Endothelial cell of umbilical vein (primary cell): Measurements from ENCODE around the gene COQ7. TPM values are rescaled to one million over a fixed set of nuclear protein-coding genes. Genes with fewer than 3 reads are reported as not detected.

Experiments
- BruUV-seq: library from RNA; stranded (reverse); fragments of 400-500 nt; replicated peaks from 2 replicates; lab custom pipeline; 2021; lab: Mats Ljungman, UMichigan
- CTCF ChIA-PET: fragments of 300-600, 350-600 bp; sonication (Branson Sonifier 250); formaldehyde crosslinking; loops from one replicate; lab custom pipeline; 2021; ENCODE audit warnings: antibody characterized with exemption, inconsistent platforms; lab: Charles Lee
- POLR2A ChIA-PET: fragments of 300-600, 350-600 bp; sonication (Branson Sonifier 250); formaldehyde crosslinking; loops from one replicate; lab custom pipeline; 2021; ENCODE audit warnings: antibody characterized with exemption, inconsistent platforms; lab: Charles Lee
- DNase-seq: peaks from one replicate; pipeline ENCODE4 v3.0.0-alpha.2; 2011; ENCODE audit warnings: low read depth, low spot score
- FAIRE-seq: peaks from 2 replicates; lab custom pipeline; 2011; peaks lifted over from hg19 to GRCh38; lab: Jason Lieb, UNC
- H2AFZ ChIP-seq: 2 replicates; pipeline ENCODE4 v1.6.0; 2012; ENCODE audit warnings: low read depth, low read length, control low read depth, inconsistent platforms
- H3K27ac ChIP-seq: 2 replicates; pipeline ENCODE4 v1.5.1; 2011; ENCODE audit warnings: low read depth, mild to moderate bottlenecking, control low read depth, low read length, moderate library complexity; ENCODE audit not compliant: insufficient read depth
- H3K27me3 ChIP-seq, 2 experiments: 2 replicates each; pipeline versions ENCODE4 v1.6.0 to v1.6.1; 2011; ENCODE audit warnings: low read length in 2 of 2, mixed read lengths in 1 of 2; ENCODE audit not compliant: control insufficient read depth in 2 of 2, insufficient read depth in 2 of 2
- H3K36me3 ChIP-seq, 2 experiments: 2 replicates in 1 of 2; 3 replicates in 1 of 2; pipeline ENCODE4 v1.5.1; 2011; ENCODE audit warnings: low read length in 2 of 2, mild to moderate bottlenecking in 1 of 2, moderate library complexity in 1 of 2; ENCODE audit not compliant: control insufficient read depth in 2 of 2, insufficient read depth in 2 of 2; ENCODE audit errors: extremely low read depth in 1 of 2
- H3K4me1 ChIP-seq: 3 replicates; pipeline ENCODE4 v1.5.1; 2011; ENCODE audit warnings: mild to moderate bottlenecking, low read length; ENCODE audit not compliant: control insufficient read depth, insufficient read depth; ENCODE audit errors: extremely low read depth
- H3K4me2 ChIP-seq: 2 replicates; pipeline ENCODE4 v1.6.1; 2011; ENCODE audit warnings: low read length, control low read depth, mixed read lengths; ENCODE audit not compliant: insufficient read depth
- H3K4me3 ChIP-seq, 3 experiments: fragments of 200-600 bp in 1 of 3; sonication (generic), shearing (Covaris generic) in 1 of 3; replicated peaks in 1 of 3; 2 replicates each; pipeline ENCODE4 v1.5.1; 2011 to 2016; ENCODE audit warnings: control low read depth in 3 of 3, low read length in 3 of 3, mild to moderate bottlenecking in 2 of 3, inconsistent platforms in 1 of 3, low read depth in 1 of 3, moderate library complexity in 1 of 3; ENCODE audit not compliant: insufficient read depth in 1 of 3
- H3K79me2 ChIP-seq: 2 replicates; pipeline ENCODE4 v1.6.0; 2012; ENCODE audit warnings: low read length, inconsistent platforms; ENCODE audit not compliant: control insufficient read depth, insufficient read depth
- H3K9ac ChIP-seq: replicated peaks from 2 replicates; pipeline ENCODE3; 2011; ENCODE audit warnings: low read length, control low read depth; ENCODE audit not compliant: insufficient read depth; ENCODE audit errors: extremely low read depth
- H3K9me1 ChIP-seq: replicated peaks from 3 replicates; pipeline ENCODE4 v1.6.0; 2011; ENCODE audit warnings: mild to moderate bottlenecking, low read length; ENCODE audit not compliant: control insufficient read depth, insufficient read depth; ENCODE audit errors: extremely low read depth
- H3K9me3 ChIP-seq: replicated peaks from 2 replicates; pipeline ENCODE4 v1.5.1; 2012; ENCODE audit warnings: low read length, inconsistent platforms; ENCODE audit not compliant: control insufficient read depth, insufficient read depth
- H4K20me1 ChIP-seq: replicated peaks from 2 replicates; pipeline ENCODE3; 2011; ENCODE audit warnings: mild to moderate bottlenecking, low read length; ENCODE audit not compliant: control insufficient read depth, insufficient read depth; ENCODE audit errors: extremely low read depth
- CTCF ChIP-seq, 2 donors: IDR thresholded peaks; 1 replicate in 1 of 2; 2 replicates in 1 of 2; pipeline ENCODE4 v1.5.1; 2011; ENCODE audit warnings: low read length in 2 of 2, mild to moderate bottlenecking in 2 of 2, moderate library complexity in 2 of 2, control low read depth in 1 of 2, inconsistent platforms in 1 of 2, low read depth in 1 of 2; ENCODE audit not compliant: insufficient read depth in 1 of 2; ENCODE audit errors: extremely low read depth in 1 of 2
- EZH2 ChIP-seq: IDR thresholded peaks from 2 replicates; pipeline ENCODE4 v1.6.1; 2012; ENCODE audit warnings: borderline replicate concordance, low read depth, mild to moderate bottlenecking, moderate library complexity, low read length, inconsistent platforms; ENCODE audit not compliant: severe bottlenecking
- FOS ChIP-seq: IDR thresholded peaks from 2 replicates; pipeline ENCODE4 v1.6.1; 2011; ENCODE audit warnings: mild to moderate bottlenecking, low read length, moderate library complexity, borderline replicate concordance; ENCODE audit not compliant: insufficient read depth
- GATA2 ChIP-seq: IDR thresholded peaks from 2 replicates; pipeline ENCODE4 v1.7.0; 2011; ENCODE audit warnings: low read depth, mild to moderate bottlenecking, moderate library complexity, mixed read lengths, low read length; ENCODE audit not compliant: insufficient read length, insufficient read depth
- JUN ChIP-seq: IDR thresholded peaks from 2 replicates; pipeline ENCODE4 v1.6.1; 2011; ENCODE audit warnings: borderline replicate concordance, low read depth; ENCODE audit not compliant: insufficient read length, insufficient read depth
- MAX ChIP-seq: IDR thresholded peaks from 2 replicates; pipeline ENCODE4 v1.6.1; 2011; ENCODE audit not compliant: insufficient read depth, insufficient read length
- MYC ChIP-seq: IDR thresholded peaks from one replicate; pipeline ENCODE4 v1.6.1; 2011; ENCODE audit warnings: mild to moderate bottlenecking, low read depth, low read length
- POLR2A ChIP-seq: IDR thresholded peaks from 2 replicates; pipeline ENCODE4 v1.6.1; 2012; ENCODE audit warnings: low read depth, mild to moderate bottlenecking, control low read depth, low read length
- POLR2AphosphoS5 ChIP-seq: IDR thresholded peaks from 2 replicates; pipeline ENCODE4 v1.6.1; 2012; ENCODE audit warnings: low read depth, mild to moderate bottlenecking, control low read depth, low read length, moderate library complexity; ENCODE audit not compliant: insufficient read depth
- dilution Hi-C: fragments of 300-500 bp; cut with MboI; formaldehyde crosslinking; loops from one replicate; pipeline ENCODE4 v1.15.0; 2019; ENCODE audit warnings: low sequenced_read_pairs; ENCODE audit not compliant: extremely low pct_ligation_motif_present
- intact Hi-C: fragments of 100-400 bp; cut with micrococcal nuclease; formaldehyde crosslinking; loops from one replicate; pipeline ENCODE4 v1.10.0; 2022
- polyA plus RNA-seq, 4 experiments: library from polyadenylated mRNA; depleted of rRNA in 3 of 4; stranded (reverse) in 3 of 4; unstranded in 1 of 4; fragments of >200 nt; gene quantifications; 2 replicates each; pipeline versions ENCODE4 v1.2.1 to v1.2.3, GENCODE V29; 2011 to 2012; ENCODE audit warnings: missing spikeins in 1 of 4
- total RNA-seq: library from RNA; stranded (reverse); gene quantifications from 2 replicates; pipeline ENCODE4 v1.2.3, GENCODE V29; 2021

Gene COQ7
- total and polyA plus RNA-seq, 2 donors (not counting 3 experiments of a cell fraction or from before 2014, with no cell fraction given), result 12.9 to 24.2 TPM

DNA sequence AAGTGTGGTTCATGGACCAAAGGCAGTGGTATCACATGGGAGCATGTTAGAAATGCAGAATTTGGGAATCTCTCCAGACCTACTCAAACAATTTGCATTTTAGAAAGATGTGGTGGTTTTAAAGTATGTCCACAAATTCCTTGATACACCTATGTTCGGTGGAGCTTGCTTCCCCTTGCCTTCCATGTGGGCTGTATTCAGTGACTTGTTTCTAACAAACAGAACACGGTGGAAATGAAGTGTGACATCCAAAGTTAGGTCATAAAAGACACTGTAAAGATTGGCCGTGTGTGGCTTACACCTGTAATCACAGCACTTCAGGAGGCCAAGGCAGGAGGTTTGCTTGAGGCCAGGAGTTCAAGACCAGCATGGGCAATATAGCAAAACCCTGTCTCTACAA lies 16.7 kb downstream of the COQ7 start:
- ChIA-PET POLR2A (no interaction called here), CTCF (interaction anchor here (1.1 to 4.2 kb wide), 3 partner anchors 97 to 418 kb away, joined by 3 to 244 read pairs (median 4); partner anchors contain the start of gene TMC7)
- FAIRE-seq (no peak), DNase-seq (no peak)
- dilution Hi-C loops, result no loop called here
- Histone ChIP-seq H3K9me3 (no peaks in the 10 kb centered on the region), H3K79me2 (no peaks in the 10 kb centered on the region), H3K27me3 (no peaks in the 10 kb centered on the region), H3K9me1 (no peaks in the 10 kb centered on the region), H2AFZ (no peak overlapping the region), H3K36me3 (peaks cover 0 to 2% of the 10 kb centered on the region in 2 experiments), H3K9ac (no peak overlapping the region), H4K20me1 (no peaks in the 10 kb centered on the region), H3K4me1 (peaks cover 15% of the 10 kb centered on the region), H3K4me3 (no peak overlapping the region), H3K4me2 (no peak overlapping the region), H3K27ac (no peak overlapping the region)
- no TSS peak for BruUV-seq
- intact Hi-C loops, result no loop called here
- TF ChIP-seq EZH2 (no peak), JUN (no peak), MAX (no peak), GATA2 (no peak), FOS (no peak), POLR2AphosphoS5 (no peak), POLR2A (no peak), CTCF (IDR thresholded peaks at IDR 0.05; ENCODE audit: extremely low read depth in 1 of 2, insufficient read depth in 1 of 2, low read depth in 1 of 2, low read length in 2 of 2) (no peak), MYC (no peak)
